NCI-H2227 treated with DMSO at 0.1 percent for 48 hours (cell line): ENCODE data around the gene JAZF1.

Experiments used
- DNase-seq: peaks from one replicate; lab custom pipeline; 2025; lab: John Stamatoyannopoulos, UW

JAZF1 gene

DNA sequence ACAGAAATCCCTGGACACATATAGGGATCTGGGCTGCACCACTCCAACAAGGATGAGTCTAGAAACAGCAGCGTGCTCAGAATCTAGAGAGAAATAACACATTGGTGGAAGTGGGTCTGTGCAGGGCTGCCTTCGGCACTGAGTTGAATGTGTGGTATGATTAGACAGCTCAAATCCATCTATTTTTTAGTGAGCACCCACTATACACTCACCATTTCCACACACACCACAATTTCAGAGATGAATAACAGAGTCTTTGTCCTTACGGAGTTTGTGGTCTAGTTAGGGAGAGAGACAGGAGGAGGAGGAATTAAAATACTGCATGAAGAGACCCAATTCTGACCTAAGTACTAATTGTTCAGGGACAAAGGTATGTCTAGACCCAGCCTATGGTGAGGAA is 44.2 kb downstream of the JAZF1 start:
- DNase-seq: no peak

DNA sequence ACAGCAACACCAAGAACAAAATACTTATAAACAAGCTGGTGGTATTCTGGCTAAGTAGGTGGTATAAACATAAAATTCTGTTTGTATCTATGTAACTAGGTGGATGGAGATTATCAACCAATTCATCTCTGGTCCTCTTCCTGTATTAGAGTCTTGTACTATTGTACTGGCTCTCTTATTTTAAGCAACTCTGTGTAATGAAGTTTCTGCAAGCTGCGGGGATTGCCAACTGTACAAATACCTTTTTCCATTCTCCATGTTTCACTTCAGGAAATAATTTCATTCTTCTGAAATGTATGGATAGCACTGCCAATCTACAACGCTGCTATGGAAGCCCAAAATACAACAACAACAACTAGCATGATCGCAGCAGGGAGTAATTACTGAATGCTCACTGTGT is 44.8 kb downstream of the JAZF1 start:
- no peak for DNase-seq

DNA sequence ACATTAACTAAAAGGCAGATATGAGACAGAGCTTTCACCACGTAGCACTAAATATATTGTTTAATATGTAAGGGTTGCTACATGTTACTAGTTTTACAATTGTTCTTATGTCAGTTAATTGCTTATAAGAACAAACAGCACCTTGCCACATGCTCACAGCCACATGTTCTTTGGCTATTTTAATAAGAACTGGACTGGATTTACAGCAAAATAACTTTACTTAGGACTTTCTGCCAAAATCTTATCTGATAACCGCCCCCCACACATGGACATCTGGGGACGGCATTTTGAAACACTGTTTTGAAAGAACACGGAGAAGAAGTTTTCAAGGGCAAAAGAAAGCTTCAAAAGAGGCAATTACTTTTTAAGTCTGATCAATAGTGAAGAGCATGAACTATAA is 45.3 kb downstream of the JAZF1 start:
- no peak for DNase-seq

DNA sequence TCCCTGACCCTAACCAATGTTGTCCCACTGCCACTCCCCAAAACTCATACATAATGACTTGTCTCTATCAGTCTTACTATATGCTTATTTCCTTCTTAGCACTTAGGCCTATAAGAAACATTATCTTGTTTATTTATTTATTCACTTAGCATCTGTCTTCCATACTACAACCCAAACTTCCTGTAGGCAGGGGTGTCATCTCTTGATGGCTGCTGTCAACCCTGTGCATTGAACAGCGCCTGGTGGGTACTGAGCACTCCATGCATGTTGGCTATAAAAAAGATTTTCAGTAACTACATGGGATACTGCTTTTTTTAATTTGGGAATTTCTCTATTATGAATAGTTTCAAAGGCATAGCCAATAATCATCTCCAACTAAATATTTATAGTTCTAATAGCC is 46.7 kb downstream of the JAZF1 start:
- no peak for DNase-seq

DNA sequence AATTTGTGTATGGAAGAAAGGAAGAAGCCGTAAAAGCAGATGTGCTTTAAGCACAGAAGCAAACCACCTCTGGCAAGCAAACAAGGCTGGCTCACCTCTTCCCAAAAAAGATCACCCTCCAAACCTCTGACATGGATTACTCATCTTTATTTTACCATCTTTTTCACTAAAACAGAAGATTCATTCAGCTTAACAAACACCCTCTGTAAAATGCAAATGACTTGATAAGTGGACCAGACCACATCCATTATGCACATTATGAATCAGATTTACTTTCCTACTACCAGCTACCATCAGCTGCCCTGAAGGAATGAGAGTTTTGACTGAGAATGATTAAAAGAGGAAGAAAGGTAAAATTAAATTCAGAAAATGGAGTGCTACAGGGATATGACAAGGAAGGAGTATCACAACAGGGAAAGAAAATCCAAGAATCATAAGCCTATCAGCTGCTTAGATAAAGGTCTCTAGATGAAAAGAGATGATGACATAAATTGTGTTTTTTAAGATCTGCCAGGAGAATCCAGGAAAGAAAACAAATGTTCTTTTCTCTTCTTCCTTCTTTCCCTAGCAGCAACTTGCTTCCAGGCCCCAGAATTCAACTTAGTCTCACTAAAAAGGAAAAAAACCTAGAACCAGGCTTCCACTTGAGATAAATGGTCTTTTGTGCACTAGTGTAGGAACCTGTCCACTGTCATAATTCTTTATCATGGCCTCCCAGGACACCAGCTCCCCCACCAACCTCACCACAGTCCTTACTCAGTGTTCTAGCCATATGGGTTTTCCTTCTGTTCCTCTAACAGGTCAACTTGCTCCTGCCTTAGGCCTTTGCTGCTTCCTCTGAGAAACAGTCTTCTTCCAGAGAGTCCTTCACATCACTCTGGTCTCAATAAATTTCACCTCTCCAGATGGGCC is 47.4 kb downstream of the JAZF1 start:
- no peak for DNase-seq

DNA sequence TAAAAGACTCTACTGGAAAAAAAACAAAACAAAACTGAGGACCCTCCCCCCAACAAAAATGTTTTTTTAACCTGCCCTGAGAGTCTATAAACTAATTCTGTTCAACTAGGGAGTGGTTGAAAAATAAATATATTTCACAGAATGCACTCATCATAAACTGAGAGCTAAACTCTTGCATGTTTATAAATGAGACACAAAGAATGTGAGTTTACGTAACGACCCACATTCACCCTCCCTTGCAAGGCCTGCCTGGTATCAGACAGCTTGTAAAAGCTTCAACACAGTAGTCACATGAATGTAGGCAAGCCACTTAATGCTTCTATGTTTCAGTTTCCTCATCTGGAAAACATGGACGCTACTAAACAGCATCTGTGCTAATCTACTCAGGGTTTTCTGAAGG is 50.3 kb downstream of the JAZF1 start:
- DNase-seq: no peak

DNA sequence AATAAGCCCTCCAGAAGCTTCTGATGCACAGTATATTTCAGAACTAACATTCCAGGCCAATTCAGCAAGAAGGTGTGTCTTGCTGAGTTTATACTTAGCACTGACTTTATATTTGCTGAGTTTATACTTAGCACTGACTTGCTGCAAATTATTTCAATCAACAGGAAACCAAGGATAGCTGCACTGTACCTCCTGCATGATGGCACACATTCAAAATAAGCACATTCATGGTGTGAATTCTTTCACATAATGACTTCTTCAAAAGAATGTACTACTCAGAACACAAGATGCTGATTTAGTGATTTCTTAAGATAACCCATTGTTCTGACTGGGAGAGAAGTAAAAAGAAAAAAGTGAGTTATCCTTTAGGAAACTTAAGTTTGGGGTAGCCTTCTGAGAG is 52.0 kb downstream of the JAZF1 start:
- no peak for DNase-seq

DNA sequence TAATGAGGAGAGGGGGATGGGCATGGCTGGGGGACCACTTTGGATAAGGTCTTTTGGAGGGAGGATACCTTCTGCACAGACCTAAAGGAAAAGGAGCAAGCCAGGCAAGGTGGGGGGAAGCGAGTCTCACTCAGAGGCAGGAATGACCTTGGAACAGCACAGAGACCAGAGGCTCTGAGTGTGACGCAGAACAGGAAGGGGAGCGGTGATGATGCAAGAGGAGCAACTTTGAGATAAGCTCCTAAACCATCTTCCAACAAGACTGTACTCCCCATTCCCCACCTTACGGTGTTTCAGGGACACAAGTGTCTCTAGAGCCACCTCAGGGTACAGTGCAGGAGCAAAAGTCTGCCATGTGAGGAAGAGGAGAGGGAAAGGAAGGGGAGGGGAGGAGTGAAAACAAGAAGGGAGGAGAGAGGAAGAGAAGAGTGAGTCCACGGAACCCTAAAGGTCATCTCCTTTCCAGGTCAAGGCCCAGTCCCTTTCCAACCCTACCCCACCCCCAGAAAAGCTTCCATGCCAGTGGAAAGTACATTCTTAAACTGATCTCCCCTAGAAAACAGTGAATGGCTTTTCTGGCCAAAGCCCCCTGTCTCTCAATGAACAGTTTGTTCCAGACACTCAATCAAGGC is 54.1 kb downstream of the JAZF1 start:
- no peak for DNase-seq

DNA sequence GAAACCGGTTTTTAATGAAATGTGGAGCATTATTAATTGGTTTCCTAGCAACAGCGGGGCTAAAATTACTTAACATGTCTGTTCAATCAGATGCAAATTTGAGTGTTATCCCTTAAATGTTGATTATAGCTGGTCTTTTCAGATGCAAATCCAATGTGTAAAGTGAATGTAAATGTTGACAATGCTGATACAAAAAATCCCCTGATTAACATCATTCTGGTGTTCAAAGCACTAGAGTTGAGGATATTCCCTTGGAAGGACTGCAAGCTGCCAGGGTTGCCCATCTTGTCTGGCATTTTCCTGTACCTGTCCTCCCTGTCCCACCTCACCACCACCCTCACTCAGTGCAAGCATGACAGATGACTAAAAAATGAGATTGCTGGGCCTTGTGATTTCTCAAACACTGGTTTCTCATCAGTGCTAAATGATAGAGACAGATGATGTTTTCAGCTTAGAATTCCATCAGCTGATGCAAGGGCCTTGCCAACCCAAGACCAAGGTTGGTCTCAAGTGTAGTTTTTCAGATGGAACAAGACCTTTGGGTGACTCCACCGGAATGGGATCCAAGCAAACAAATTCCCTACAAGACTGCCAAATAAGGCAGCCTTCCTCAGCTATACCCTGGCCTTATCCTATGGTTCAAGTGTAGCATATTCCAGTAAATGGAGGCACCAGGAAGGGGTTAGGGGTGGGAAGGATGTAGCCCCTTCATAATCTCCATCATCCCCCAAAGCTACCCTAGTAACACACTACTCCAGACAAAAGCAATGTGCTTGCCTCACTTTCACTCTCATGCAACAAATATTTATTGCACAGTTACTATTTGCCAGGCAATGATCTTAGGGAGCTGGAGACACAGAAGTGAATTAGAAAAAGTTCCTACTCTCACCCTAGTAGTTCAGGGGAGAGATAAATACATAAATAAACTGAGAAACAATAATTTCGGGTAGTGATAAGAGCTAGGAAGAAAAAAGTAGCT is 54.9 kb downstream of the JAZF1 start:
- DNase-seq: no peak

DNA sequence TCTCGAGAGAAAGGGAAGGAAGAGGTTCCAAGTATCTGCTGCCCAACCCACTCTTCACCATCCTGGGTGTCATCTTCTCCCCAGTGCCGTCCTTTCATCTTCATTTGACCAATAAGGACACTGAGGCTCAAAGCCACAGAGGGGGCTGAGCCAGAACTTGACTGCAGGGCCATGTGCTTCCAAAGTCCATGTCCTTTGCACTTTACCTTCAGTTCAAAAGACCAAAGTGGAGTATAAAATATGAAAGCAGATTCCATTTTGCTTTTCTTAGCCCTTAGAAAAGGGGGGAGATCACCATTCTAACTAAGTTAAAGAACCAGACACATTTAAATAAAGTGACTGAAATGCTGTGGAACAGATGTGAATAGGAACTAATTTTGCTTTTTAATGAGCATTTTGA is 56.2 kb downstream of the JAZF1 start:
- no peak for DNase-seq

DNA sequence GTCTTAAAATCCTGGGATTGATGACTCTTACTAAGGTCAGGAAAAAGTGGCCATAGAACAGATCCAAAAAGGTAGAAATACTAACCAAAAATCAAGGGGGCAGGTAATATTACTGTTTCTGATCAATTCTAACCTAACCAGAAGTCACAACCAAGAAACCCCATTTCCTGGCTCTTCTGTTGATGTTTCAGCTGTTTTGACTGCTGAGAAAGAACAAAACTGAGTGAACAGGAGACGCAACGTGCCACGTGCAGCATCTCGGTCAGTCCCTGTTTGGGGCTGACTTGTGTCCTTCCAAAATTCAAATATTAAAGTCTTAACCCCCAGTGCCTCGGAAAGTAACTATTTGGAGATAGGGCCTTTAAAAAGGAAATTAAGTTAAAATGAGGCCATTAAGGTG is 56.8 kb downstream of the JAZF1 start:
- DNase-seq: no peak

DNA sequence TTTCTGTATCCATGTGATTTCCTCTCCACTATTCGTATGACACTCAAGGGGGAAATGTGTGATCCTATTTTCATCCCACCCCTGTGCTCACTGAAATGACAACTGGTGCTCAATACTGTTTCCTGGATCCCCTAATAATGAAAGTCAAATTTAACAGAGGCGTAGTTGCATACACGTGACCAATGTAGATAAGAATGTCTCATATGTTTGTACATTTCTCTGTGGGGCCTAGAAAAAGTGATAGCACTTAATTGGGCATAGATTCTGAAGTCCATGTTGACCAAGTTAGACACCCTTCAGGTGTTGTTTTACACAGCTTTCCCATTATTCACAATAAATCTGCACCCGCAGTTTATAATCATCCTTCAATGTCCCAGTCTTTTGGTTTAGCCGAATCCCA is 59.1 kb downstream of the JAZF1 start:
- DNase-seq: no peak

DNA sequence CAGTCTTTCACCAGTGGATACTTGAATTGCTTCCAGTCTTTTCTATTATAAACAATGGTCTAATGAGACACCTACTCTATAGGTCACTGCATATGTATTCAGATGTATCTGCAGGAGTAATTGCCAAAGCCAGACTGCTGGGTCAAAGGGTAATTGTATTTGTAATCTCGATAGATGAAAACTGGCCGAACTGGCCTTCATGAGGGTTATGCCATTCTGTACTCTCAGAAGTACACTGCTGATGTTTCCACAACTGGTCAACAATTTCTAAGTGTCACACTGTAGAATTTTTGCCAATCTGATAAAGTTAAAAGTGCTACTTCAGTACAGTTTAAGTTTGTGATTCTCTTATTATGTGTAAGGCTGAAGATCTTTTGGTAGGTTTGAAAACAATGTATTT is 64.6 kb downstream of the JAZF1 start:
- no peak for DNase-seq

DNA sequence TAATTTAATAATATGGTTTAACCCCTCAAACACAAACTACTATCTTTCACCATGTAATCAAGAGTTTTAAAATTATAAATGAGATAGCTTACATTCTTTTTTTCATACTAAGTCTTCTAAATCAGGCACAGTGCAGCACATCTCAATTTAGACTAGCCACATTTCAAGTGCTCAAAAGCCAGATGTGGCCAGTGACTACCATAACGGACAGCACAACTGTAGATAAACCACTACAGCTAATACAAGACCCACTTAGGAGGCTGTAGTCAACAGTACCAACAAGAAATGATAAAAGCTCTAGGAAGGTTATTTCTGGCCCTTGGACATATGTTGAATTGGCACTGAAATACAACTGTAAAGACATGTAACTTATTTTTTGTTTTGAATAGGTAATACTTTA is 65.3 kb downstream of the JAZF1 start:
- no peak for DNase-seq

DNA sequence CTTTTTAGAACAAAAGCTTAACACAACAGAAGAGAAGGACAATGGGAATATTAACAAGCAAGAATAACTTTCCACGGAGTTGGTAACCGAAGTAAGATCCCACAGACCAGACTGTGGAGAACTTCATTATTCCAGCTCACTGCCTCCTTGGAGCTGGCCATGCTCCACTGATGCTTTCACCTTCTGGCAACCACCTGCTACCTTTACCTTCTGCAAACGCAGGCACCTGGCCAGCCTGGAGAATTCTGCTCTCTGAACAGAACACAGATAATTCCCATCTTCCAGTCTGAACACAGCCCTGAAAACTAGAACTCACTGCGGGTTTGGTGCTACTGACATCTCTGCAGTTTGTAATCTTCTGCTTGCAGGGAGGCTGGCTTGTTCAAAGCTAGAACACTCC is 66.5 kb downstream of the JAZF1 start:
- DNase-seq: no peak

DNA sequence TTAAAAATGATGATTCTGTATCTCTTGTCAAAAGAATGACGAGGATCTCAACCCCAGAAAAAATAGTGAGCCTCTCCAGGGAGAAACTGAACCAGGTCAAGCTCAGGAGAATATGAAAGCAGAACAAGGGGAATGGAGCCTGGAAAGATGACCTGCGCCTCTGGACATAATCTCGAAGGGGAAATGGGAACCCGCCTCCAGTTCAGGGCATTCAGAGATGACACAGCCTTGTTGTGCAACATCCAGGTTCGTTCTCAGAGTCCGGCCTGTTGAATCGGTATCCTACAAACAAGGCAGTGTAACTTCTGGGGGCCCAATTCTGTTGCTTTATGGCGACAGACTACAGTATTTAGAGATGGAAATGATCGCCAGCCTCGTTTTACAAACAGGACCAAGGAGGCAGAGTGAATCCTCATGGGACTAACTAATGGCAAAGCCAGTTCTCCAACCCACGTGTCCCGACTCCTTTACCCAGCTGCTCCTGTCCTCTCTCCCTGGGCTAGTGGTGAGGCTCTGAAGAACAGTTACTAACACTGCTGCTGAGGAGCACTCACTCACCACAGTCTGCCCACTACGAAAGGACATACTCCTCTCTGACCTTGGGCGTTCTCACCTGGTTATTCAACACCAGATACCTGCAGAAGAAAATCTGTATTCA is 67.6 kb downstream of the JAZF1 start:
- DNase-seq: no peak

DNA sequence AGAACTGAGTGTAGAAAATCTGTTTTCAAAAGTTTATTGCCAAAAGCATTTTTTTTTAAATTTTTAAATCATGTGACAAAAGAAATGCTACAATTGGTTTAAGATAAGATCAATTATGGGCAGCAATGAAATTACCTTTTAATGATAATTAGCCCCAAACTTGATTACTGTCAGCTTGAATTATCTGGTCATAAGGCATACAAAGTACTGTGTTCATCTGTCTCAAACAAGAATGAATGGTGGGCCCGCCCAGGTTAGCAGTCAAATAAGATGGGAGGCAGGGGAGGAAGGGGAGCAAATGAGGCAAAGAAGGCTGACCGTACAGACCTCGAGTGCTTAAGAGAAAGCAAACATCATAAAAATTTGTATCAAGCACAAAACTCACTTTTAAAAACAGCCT is 68.1 kb downstream of the JAZF1 start:
- DNase-seq: no peak

DNA sequence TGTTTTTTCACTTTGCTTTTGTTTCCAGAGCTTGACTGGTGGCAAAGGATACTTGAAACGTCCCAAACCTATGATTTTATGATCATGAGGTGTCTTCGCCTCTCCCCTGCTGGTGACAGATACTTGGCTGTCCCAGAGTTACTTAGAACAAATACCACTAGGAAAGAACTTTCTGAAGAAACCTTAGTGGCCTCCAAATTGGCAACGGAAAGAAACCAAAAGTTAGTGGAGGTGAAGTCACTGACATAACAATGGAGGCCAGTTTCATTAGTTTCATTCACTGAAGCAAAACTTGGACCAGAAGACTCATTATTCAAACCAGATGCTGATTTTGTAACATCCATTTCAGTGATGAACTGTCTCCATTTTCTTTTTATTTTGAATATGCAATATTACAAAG is 68.6 kb downstream of the JAZF1 start:
- no peak for DNase-seq

DNA sequence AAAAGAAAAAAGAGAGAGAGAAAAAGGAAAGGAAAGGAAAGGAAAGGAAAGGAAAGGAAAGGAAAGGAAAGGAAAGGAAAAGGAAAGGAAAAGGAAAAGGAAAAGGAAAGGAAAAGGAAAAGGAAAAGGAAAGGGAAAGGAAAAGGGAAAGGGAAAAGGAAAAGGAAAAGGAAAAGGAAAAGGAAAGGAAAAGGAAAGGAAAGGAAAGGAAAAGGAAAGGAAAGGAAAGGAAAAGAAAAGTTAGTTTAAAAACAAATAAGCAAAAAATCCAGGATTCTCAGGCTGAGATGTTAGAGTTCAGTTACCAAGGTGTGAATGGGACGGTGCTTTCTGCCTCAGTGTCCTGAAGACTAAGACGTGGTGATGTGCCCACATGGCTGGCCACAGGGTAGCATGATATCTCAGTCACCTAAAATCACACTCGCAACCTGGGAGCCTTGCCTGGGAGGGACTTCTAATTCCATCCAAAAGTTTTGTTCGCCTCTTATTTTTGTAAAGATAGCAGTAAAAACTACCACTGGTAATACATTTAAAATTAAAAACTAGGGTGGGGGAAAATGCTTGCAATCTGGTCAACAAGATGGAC is 70.1 kb downstream of the JAZF1 start:
- no peak for DNase-seq

DNA sequence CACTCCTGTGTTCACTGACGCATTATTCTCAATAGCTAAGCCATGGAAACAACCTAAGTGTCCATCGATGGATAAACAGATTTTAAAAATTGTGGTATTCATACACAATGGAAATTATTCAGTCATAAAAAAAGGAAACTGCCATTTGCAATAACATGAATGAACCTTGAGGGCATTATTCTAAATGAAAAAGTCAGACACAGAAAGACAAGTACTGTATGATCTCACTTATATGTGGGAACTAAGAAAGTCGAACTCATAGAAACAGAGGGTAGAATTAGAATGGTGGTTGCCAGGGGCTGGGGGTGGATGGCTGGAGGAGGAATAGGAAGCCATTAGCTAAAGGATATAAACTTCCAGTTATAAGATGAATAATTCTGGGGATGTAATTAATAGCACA is 71.8 kb downstream of the JAZF1 start:
- DNase-seq: no peak

DNA sequence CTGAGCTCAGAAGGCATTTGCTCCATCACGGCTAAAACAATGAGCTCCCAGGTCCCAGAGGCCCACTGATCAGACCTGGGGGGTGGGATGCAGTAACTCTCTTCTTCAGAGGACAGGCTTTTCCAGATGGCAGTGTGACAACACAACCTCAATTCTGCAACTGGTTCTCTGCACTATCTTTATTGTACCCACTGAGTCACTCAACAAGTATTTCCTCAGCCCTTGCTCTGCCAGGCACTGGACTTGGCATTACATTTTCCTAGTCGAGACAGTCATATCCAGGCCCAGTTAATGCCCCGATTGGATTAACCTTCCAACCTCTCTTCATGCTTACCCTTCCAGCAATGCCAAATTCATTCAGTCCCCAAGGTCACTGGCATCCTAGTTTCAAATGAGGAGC is 72.6 kb downstream of the JAZF1 start:
- DNase-seq: no peak
